Measurements from ENCODE around the gene PHACTR1.
"Not testable (repeated sequence)": the region's sequence is repeated elsewhere in the genome, so short reads cannot be mapped to it uniquely, and the experiment has no call there.

PHACTR1 gene

GRCh38 chr6:13300643-13301590, 584.4 kb downstream of the PHACTR1 start:
- DNase-seq, result no peak

GRCh38 chr6:13302291-13302690, 585.7 kb downstream of the PHACTR1 start:
- DNase-seq, result no peak

DNA sequence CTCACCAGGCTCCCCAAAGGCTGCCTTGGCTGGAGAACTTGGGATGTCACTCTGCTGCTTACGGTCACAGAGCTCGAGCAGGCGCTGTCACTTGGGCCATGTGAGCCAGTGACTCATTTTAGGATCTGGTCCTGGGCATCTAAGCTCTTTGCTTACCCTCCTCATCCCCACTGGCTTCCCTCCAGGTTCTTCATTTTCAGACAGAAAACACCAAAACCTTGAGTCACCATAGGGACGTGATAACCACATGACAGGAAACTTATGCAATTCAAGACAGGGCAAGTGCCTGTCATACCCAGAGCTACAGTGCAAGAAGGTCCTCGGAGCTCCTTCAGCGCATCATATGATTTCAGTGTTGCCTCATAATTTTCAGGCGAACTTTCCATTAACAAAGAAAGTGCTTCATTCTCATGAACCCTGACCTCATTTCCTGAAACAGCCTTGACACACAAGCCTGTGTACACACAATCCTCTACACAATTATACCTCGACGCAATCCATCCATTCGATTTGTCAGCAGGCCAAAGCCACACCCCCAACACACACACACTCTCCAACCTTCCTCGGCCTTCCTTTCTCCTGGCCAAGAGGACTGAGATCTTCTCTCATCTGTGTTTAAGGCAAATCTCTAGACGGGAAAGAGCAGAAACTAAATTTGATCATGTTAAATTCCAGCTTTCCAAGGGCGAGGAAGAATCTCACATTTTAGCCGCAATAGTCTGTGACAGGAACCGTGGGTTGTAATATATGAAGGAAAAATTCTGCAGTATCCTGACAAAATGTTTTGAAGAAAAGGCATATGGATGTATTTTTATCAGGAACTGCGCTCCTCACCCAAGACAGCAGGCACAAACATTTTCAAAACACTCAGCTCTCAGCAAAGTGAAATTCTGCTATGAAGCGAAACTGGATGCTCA, 586.4 kb downstream of the PHACTR1 start:
- DNase-seq, result peak; percentile 56

DNA sequence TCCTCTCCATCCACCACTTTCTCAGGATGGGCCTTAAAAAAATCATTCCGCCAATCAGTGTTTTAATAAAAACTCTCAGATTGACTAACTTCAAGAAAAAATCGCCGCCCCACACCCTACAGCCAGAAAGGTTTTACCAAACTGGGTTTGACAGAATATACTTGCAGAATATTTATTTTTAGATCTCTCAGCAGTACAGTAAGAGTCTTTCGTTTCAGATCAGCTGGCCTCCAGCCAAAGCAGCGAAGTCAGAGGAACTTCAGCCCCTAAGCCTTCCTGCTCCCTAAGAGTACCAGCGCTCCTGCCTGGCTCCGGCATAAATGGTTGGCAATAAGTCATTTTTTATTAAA, 587.1 kb downstream of the PHACTR1 start:
- DNase-seq, result peak; percentile 20

- no peak for DNase-seq
Observed at GRCh38 chr6:13304101-13304500, 587.5 kb downstream of the PHACTR1 start.

DNA sequence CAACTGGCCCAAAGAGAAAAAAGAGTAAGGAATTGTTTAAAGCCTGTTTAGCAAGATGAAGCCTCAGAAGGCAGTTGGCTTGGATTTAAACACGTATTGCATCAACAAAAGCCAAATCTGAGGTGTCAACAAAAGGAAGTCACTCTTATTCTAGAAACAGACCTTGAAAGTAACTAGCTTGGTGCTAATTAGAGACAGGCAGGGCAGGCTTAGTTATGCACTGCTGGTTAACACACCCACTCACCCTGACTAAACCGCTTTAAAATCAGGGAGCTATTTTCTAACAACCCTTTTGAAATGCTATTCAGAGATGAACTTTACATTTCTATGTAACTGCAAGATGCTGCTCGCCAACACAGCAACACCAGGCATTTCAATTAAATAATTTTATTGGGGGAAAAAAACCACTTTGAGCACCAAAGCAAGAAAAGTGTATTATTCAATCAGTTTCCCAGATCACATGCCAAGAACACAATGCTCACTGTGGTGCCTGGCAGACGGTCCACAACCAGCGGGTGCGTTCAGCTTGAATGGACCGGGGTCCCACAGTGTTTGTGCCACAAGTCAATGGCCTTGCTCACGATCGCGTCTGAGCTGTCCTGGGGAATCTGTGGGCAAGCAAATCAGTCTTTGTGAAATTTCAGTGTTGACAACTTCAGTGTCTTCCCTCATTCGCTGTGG, 588.2 kb downstream of the PHACTR1 start:
- no peak for DNase-seq

DNA sequence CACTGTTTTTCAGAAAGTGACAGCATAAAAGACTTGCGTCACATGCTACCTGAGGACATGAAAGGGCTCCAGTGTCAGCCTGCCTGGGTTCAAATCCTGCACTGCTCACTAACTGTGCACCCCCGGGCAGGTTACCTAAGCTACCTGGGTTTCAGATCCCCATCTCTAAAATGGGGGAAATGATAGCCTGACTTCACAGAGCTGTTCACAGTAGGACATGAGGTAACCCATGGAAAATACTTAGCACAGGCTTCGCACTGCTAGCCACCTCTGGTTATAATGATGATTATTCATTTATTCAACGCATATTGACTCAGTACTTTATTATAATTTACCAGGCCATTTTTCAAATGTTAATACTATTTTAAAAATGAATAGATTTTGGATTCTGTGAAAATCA, 588.7 kb downstream of the PHACTR1 start:
- no peak for DNase-seq

GRCh38 chr6:13305791-13306190, 589.2 kb downstream of the PHACTR1 start:
- DNase-seq, result no peak

DNA sequence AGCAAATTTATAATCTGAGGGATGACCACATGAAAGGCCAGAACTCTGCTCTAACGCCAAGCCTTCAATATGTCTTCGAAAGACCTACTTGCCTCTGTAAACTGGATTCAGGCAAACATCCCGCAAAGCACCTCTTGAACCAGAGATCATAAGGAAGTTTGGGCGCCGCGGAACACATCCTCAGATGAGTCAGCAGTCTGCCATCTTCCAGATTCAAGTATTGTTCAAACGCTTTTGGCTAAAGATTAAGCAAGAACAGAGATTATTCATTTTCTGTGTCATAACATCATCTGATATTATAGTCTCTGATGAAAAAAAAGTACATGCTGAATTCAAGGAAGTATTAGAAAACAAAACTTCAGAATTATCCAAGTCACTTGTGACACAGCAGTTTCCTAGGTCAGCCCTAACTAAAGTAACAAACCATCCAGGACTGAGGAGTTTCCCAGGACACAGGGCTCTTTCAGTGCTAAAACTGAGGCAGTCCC, 591.0 kb downstream of the PHACTR1 start:
- DNase-seq, result no peak

- no peak for DNase-seq
Observed at GRCh38 chr6:13308332-13308731, 591.8 kb downstream of the PHACTR1 start.

GRCh38 chr6:13311155-13311554, 594.6 kb downstream of the PHACTR1 start:
- no peak for DNase-seq

GRCh38 chr6:13314806-13315205, 598.2 kb downstream of the PHACTR1 start:
- no peak for DNase-seq

DNA sequence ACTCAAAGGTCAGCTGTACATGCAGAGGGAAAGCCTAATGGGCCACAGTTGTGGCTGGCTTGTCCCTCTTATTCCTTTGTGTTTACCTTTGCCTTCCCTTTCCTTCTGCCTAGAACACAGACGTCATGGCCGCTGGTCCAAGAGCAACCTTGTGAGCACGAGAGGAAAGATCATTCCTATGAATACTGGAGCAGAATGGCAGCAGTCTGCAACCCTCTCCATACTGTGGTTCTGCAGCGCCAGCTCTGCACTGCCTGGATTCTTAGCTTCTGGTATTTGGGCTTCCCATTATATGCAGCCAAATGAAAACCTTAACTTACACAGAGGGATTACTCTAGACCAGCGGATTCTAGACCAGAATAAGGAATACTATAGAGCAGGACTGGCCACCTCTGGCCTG, 599.3 kb downstream of the PHACTR1 start:
- no peak for DNase-seq

- no peak for DNase-seq
Observed at GRCh38 chr6:13318821-13319220, 602.3 kb downstream of the PHACTR1 start.

DNA sequence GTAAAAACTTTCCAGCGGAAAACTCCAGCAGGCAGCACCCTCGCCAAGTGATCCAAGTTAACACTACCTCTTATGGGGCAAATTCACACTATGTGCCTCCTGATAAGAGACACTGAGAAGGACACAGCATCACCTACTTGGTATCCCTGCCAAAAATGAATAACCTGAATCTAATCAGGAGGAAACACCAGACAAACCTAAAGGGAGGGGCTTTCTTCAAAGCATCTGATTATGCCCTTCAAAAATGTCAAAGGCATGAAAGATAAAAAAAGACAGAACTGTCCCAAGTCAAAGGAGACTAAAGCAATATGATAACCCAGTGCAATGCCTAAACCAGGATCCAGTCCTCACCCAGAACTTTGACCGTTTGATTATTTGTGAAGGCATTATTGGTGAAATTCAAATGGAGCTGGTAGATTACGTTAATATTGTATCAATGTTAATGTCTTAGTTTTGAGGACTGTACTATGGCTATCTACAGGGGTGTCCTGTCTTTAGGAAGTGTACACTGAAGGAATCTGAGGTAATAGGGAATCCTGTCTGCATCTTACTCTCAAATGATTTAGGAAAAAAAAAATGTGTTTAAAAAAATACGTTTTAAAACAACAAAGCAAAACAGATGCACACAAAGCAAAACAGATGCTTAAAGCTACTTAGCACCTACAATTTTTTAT, 603.5 kb downstream of the PHACTR1 start:
- no peak for DNase-seq

- DNase-seq, result not testable (repeated sequence)
Observed at GRCh38 chr6:13326031-13326586, 609.5 kb downstream of the PHACTR1 start.

DNA sequence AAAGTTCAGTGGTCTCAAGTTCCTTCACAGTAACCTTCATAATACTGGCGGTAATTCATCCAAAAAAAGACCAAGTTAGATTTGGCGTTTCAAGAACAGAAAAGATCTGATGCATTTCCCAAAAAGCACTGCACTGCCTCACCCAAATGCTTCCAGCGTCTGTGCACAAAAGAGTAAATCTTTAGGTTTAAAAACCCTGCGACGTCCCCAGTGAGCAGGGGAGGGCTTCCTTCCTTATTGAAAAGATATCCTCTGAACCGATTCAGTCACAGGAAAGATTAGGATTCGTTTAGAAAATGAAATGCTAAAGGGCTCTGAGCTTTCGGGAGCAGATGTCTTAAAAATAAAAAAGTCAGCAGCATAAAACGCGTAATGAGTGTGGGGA, 611.1 kb downstream of the PHACTR1 start:
- no peak for DNase-seq

DNA sequence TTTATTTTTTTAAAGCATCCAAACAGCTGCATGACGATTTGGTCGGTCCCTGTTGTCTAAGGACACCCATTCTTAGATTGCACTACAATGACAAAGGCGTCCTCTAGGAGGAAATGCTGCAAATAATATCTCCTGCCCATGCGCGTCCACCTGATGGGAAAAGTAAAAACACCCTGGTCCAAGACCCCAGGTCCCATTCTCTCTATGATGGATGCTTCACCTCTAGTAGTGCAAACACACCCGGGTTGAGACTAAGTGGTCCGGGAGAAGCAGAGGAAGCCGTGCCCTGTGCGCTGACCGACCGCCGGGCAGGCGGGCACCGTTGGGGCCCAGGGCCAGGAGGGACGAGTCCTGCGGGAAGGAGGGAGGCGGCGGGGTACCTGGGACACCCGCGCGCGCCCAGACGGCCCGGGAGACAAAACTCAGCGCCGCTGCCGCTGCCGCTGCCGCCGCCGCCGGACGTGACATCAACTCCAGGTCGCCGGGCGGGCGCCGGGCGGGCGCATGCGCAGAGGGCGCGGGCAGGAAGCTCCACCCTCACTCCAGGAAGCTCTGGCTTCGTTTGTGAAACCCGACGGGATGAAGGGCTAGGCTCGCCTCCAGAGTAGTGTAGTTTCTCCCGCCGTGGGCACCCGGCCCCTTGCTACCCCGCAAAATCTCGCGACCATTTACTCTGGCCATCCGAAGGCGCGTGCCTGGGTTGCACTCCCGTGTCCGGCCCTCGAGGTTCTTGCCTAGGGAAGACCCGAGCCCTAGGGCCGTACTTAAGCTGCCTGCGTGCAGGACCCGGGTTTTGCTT, 611.7 kb downstream of the PHACTR1 start, which contains the start of gene TBC1D7:
TSS of gene TBC1D7 (minus strand) at position 462 of the 799 bp plus-strand sequence. CDS start 1,639 bp downstream, outside the sequence.
- DNase-seq, result peak; percentile 94

GRCh38 chr6:13328875-13329183, 612.3 kb downstream of the PHACTR1 start:
- DNase-seq, result no peak

DNA sequence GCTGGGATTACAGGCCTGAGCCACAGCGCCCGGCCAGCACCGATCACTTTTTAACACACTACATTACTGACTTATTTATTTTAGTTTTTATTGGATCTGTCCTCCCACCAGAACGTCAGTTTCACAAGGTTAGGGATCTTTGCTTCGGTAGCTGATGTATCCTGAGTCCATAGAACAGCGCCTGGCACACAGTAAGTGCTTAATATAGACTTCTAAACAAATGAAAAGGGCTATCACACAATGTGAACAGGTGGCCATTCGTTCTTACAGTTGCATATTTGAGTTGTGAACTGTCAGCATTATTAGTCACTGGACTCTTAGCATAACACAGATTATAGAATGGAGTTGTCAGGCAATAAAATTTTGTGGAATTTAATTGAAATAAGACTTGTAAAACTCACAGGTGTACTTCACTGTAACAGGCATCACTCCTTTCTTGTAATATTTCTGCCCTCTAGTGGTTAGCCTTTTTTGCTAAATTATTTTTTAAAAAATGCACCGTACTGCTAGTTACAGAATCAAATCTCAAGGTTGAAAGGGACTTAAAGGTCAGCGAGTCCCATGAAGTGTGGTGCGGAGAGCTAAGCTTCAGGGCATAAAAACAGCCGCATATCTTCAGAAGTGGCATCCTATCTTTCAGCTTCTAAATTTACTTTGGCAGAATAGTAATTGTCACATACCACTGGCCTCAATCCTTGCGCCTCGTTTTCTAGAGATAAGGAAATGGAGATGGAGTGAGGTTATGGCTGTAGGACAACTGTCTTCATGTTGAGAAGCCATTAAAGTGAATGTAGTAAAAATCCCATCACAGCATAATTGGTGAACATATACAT, 615.2 kb downstream of the PHACTR1 start:
- peak; percentile 58 for DNase-seq

Measured in CD4-positive, alpha-beta T cell treated with Interleukin-10 for 1 hour (primary cell).